Bronchial epithelial cell (primary cell): ENCODE data around the gene FBXL15. TPM values are rescaled to one million over a fixed set of nuclear protein-coding genes. Genes with fewer than 3 reads are reported as not detected.

Experiments
- DNase-seq: peaks from one replicate; pipeline ENCODE4 v3.0.0-alpha.2; 2010; ENCODE audit warnings: low read depth
- FAIRE-seq: peaks from 2 replicates; lab custom pipeline; 2011; peaks lifted over from hg19 to GRCh38; lab: Jason Lieb, UNC
- H3K27me3 ChIP-seq: 2 replicates; pipeline ENCODE4 v1.5.1; 2011; ENCODE audit warnings: low read length; ENCODE audit not compliant: control insufficient read depth, insufficient read depth
- H3K36me3 ChIP-seq: 2 replicates; pipeline ENCODE4 v1.5.1; 2011; ENCODE audit warnings: low read length; ENCODE audit not compliant: control insufficient read depth, insufficient read depth
- H3K4me3 ChIP-seq: 2 replicates; pipeline ENCODE4 v1.5.1; 2011; ENCODE audit warnings: mild to moderate bottlenecking, low read depth, low read length, control low read depth
- CTCF ChIP-seq: IDR thresholded peaks from 2 replicates; pipeline ENCODE4 v1.5.1; 2011; ENCODE audit warnings: mild to moderate bottlenecking, moderate library complexity, low read length, control low read depth, inconsistent platforms; ENCODE audit not compliant: insufficient read depth, severe bottlenecking
- total RNA-seq: library from RNA; depleted of rRNA; stranded (reverse); fragments of >200 nt; gene quantifications from 2 replicates; pipeline ENCODE4 v1.2.1, GENCODE V29; 2014

FBXL15 gene
- total RNA-seq, 1 donor from 2014 or later, result 9.7 TPM

- Histone ChIP-seq H3K27me3 (no peaks in the 10 kb centered on the region), H3K4me3 (no peak overlapping the region), H3K36me3 (no peaks in the 10 kb centered on the region)
- TF ChIP-seq CTCF, result no peak
- FAIRE-seq, result no peak
- no peak for DNase-seq
Measured at GRCh38 chr10:102463983-102464382, 43.3 kb downstream of the FBXL15 start.

GRCh38 chr10:102465466-102465865 is 44.8 kb downstream of the FBXL15 start:
- FAIRE-seq (no peak), DNase-seq (no peak)
- no peak for TF ChIP-seq CTCF
- no peak overlapping the region for H3K4me3 ChIP-seq
- H3K36me3 ChIP-seq, result no peaks in the 10 kb centered on the region
- H3K27me3 ChIP-seq, result no peaks in the 10 kb centered on the region

GRCh38 chr10:102467318-102467717 is 46.7 kb downstream of the FBXL15 start:
- no peak for TF ChIP-seq CTCF
- Histone ChIP-seq H3K27me3 (no peaks in the 10 kb centered on the region), H3K36me3 (no peaks in the 10 kb centered on the region), H3K4me3 (no peak overlapping the region)
- DNase-seq (no peak), FAIRE-seq (no peak)

GRCh38 chr10:102467971-102468438 is 47.4 kb downstream of the FBXL15 start:
- DNase-seq, result no peak
- no peak overlapping the region for H3K4me3 ChIP-seq
- H3K36me3 ChIP-seq, result no peaks in the 10 kb centered on the region
- FAIRE-seq, result no peak
- H3K27me3 ChIP-seq, result no peaks in the 10 kb centered on the region
- TF ChIP-seq CTCF, result no peak

GRCh38 chr10:102468683-102469082 is 48.0 kb downstream of the FBXL15 start:
- FAIRE-seq (no peak), DNase-seq (no peak)
- H3K27me3 ChIP-seq, result no peaks in the 10 kb centered on the region
- no peak for TF ChIP-seq CTCF
- H3K36me3 ChIP-seq, result no peaks in the 10 kb centered on the region
- H3K4me3 ChIP-seq, result no peak overlapping the region
